ENCODE measurements around the gene PLEKHA8. TPM values are rescaled to one million over a fixed set of nuclear protein-coding genes. Genes with fewer than 3 reads are reported as not detected.

PLEKHA8 gene
- total RNA-seq, 1 donor from 2014 or later = 62.7 TPM

GRCh38 chr7:30162133-30162532 lies 133.9 kb downstream of the PLEKHA8 start:
- H3K27me3 ChIP-seq = no peaks in the 10 kb centered on the region
- H3K36me3 ChIP-seq = no peaks in the 10 kb centered on the region
- H3K4me3 Mint-ChIP-seq = no peak overlapping the region
- peaks cover 1% of the 10 kb centered on the region for H3K36me3 Mint-ChIP-seq
- H3K4me1 ChIP-seq = peaks cover 34% of the 10 kb centered on the region
- H3K9me3 Mint-ChIP-seq = no peaks in the 10 kb centered on the region
- no peak overlapping the region for H3K9ac ChIP-seq
- peaks cover 13% of the 10 kb centered on the region for H4K20me1 ChIP-seq (ENCODE audit: low read depth)
- H3F3A ChIP-seq (ENCODE audit: low read depth) = peaks cover 26% of the 10 kb centered on the region
- DNase-seq (ENCODE audit: low spot score) = no peak
- no peaks in the 10 kb centered on the region for H3K79me2 ChIP-seq (ENCODE audit: low read depth)
- no peak for TF ChIP-seq CTCF (IDR thresholded peaks at IDR 0.05)
- TF ChIP-seq EZH2phosphoT487 (IDR thresholded peaks at IDR 0.05) = no peak
- TF ChIP-seq EZH2 (IDR thresholded peaks at IDR 0.05) = no peak
- peak overlapping the region; percentile 8 for H3K4me3 ChIP-seq
- H3K4me2 ChIP-seq = peak overlapping the region; percentile 67
- H3K27me3 Mint-ChIP-seq (ENCODE audit: insufficient read depth, low read depth) = peaks cover 6% of the 10 kb centered on the region
- H3K4me1 Mint-ChIP-seq = peaks cover 85% of the 10 kb centered on the region
- no peaks in the 10 kb centered on the region for H3K9me3 ChIP-seq (ENCODE audit: low read depth)
- H3K27ac ChIP-seq = no peak overlapping the region
- H3K27ac Mint-ChIP-seq = peak overlapping the region; percentile 84
- no peak overlapping the region for H2AFZ ChIP-seq (replicated peaks)

GRCh38 chr7:30162622-30163124 lies 134.5 kb downstream of the PLEKHA8 start:
- Mint-ChIP-seq H3K27ac (peak overlapping the region; percentile 84), H3K4me1 (peaks cover 83% of the 10 kb centered on the region), H3K27me3 (ENCODE audit: insufficient read depth, low read depth) (peaks cover 6% of the 10 kb centered on the region), H3K4me3 (peak overlapping the region; percentile 68), H3K9me3 (no peaks in the 10 kb centered on the region), H3K36me3 (peaks cover 2% of the 10 kb centered on the region)
- H3K9ac ChIP-seq = no peak overlapping the region
- no peaks in the 10 kb centered on the region for H3K36me3 ChIP-seq
- peak overlapping the region; percentile 8 for H3K4me3 ChIP-seq
- H3K27ac ChIP-seq = no peak overlapping the region
- H2AFZ ChIP-seq (replicated peaks) = no peak overlapping the region
- DNase-seq (ENCODE audit: low spot score) = peak; percentile 61
- peak overlapping the region; percentile 67 for H3K4me2 ChIP-seq
- peaks cover 13% of the 10 kb centered on the region for H4K20me1 ChIP-seq (ENCODE audit: low read depth)
- peaks cover 26% of the 10 kb centered on the region for H3F3A ChIP-seq (ENCODE audit: low read depth)
- H3K9me3 ChIP-seq (ENCODE audit: low read depth) = no peaks in the 10 kb centered on the region
- TF ChIP-seq EZH2phosphoT487 (IDR thresholded peaks at IDR 0.05) (no peak), CTCF (IDR thresholded peaks at IDR 0.05) (no peak), EZH2 (IDR thresholded peaks at IDR 0.05) (no peak)
- H3K27me3 ChIP-seq = no peaks in the 10 kb centered on the region
- peaks cover 34% of the 10 kb centered on the region for H3K4me1 ChIP-seq
- no peaks in the 10 kb centered on the region for H3K79me2 ChIP-seq (ENCODE audit: low read depth)

GRCh38 chr7:30163231-30163894 lies 135.2 kb downstream of the PLEKHA8 start:
- Histone ChIP-seq H3K9ac (no peak overlapping the region), H3K36me3 (no peaks in the 10 kb centered on the region)
- TF ChIP-seq EZH2 (IDR thresholded peaks at IDR 0.05) (no peak), EZH2phosphoT487 (IDR thresholded peaks at IDR 0.05) (no peak), CTCF (IDR thresholded peaks at IDR 0.05) (no peak)

More at GRCh38 chr7:30163231-30163894, 135.2 kb downstream of the PLEKHA8 start:
- Histone ChIP-seq H4K20me1 (ENCODE audit: low read depth) (peaks cover 13% of the 10 kb centered on the region), H3K4me3 (no peak overlapping the region), H3K9me3 (ENCODE audit: low read depth) (no peaks in the 10 kb centered on the region), H3K27me3 (no peaks in the 10 kb centered on the region), H3K4me1 (peaks cover 35% of the 10 kb centered on the region), H3F3A (ENCODE audit: low read depth) (peaks cover 27% of the 10 kb centered on the region), H3K27ac (peak overlapping the region; percentile 4), H3K79me2 (ENCODE audit: low read depth) (no peaks in the 10 kb centered on the region), H2AFZ (replicated peaks) (no peak overlapping the region), H3K4me2 (peak overlapping the region; percentile 67)
- peak overlapping the region; percentile 46 for H3K27ac Mint-ChIP-seq
- H3K36me3 Mint-ChIP-seq = peaks cover 2% of the 10 kb centered on the region
- no peak for DNase-seq (ENCODE audit: low spot score)
- peaks cover 85% of the 10 kb centered on the region for H3K4me1 Mint-ChIP-seq
- no peaks in the 10 kb centered on the region for H3K9me3 Mint-ChIP-seq
- H3K4me3 Mint-ChIP-seq = peak overlapping the region; percentile 68
- peaks cover 6% of the 10 kb centered on the region for H3K27me3 Mint-ChIP-seq (ENCODE audit: insufficient read depth, low read depth)
